T-helper 22 cell (primary cell): Measurements from ENCODE around the gene PRKN.
"Not testable (repeated sequence)": the region's sequence is repeated elsewhere in the genome, so short reads cannot be mapped to it uniquely, and the experiment has no call there.

Experiments
- DNase-seq: peaks from one replicate; pipeline ENCODE4 v3.0.0-alpha.2; 2020; ENCODE audit warnings: low read depth

The PRKN gene

GRCh38 chr6:162710936-162711335 lies 16.6 kb downstream of the PRKN start:
- no peak for DNase-seq

- no peak for DNase-seq
Measured at GRCh38 chr6:162710419-162710818, 17.1 kb downstream of the PRKN start.

- DNase-seq = no peak
Measured at GRCh38 chr6:162709431-162709830, 18.1 kb downstream of the PRKN start.

GRCh38 chr6:162708971-162709370 lies 18.6 kb downstream of the PRKN start:
- no peak for DNase-seq

- DNase-seq = no peak
Measured at GRCh38 chr6:162706232-162706631, 21.3 kb downstream of the PRKN start.

DNA sequence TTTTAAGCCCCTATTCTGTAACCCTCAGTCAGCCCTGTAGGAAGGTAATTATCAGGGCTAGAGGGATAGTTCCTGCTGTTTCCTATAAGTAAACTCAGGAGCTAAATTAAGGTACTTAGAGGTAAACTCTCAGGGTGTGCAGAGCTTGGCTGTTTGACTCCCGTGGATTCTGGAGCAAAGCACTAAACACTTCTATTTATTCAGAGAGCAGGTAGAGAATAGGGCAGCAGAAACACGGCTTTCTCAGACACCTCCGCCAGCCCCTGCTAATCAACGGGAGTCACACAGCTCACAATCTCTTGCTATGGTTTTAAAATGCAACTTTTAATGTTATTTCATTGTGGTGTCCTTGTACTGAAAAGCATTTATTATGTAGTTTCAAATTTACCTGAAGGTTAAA lies 21.8 kb downstream of the PRKN start:
- no peak for DNase-seq

- DNase-seq = no peak
Measured at GRCh38 chr6:162704001-162704400, 23.6 kb downstream of the PRKN start.

GRCh38 chr6:162702446-162702845 lies 25.1 kb downstream of the PRKN start:
- no peak for DNase-seq

GRCh38 chr6:162701551-162701950 lies 26.0 kb downstream of the PRKN start:
- DNase-seq = no peak

GRCh38 chr6:162700966-162701365 lies 26.6 kb downstream of the PRKN start:
- DNase-seq = no peak

DNA sequence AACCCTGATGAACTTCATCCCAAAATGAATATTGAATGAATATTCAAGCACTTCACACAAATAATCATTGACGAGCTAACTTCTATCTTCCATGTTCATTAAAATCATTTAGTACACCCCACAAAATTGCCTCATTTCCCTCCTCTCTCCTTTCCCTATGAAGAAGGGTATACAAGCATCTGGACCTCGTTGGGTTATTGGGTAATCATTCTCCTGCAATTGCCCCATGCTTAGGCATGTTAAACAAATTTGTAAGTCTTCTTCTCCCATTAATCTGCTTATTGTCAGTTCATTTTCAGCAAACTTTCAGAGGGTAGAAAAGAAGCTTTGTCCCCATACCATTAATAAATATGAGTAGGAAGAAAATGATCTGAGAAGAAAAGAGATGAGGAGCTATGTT lies 27.6 kb downstream of the PRKN start:
- DNase-seq = no peak

GRCh38 chr6:162698440-162698839 lies 29.1 kb downstream of the PRKN start:
- DNase-seq = no peak

GRCh38 chr6:162697872-162698403 lies 29.6 kb downstream of the PRKN start:
- DNase-seq = no peak

DNA sequence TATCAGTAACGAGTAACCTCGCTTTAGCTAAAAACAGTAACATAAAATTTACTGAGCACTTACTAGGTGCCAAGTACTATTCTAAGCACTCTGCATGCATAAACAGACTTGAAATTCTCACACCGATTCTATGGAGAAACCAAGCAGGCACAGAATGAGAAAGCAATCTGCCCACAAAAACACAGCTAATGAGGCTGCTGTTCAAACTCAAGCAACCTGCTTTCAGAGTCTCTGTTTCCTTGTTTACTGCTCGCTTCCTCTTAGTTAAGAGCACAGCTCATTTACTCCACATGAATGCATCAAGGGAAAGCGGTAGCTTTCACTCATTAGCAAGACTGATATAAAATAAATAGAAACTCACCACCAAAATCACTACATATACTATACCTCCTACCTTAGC lies 37.4 kb downstream of the PRKN start:
- no peak for DNase-seq

DNA sequence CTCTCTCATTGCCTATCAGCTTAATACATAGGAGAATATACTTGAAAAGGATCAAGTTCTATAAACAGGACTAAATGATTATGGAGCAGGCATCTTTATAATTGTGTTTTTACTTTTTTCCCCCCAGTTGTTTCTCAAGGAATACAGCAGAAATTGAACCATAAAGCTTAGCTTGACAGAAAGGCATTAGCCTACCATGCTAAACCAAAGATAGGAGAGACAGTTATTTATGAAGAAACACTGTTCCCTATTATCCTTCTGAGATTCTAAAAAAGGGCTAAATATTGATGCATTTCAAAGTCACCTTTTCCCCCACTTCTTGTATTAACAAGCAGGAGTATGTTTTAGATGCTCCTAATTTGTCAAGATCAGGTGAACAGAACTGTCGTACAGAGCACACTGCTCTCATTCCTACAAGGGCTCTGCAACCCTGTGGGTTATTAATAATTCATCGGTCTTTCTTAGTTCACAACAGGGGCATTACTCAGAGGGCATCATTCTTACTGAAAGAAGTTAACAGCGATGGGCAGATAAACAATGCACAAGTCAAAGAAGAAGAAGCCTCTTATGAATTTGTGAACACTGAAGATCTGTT lies 38.7 kb downstream of the PRKN start:
- DNase-seq = no peak

DNA sequence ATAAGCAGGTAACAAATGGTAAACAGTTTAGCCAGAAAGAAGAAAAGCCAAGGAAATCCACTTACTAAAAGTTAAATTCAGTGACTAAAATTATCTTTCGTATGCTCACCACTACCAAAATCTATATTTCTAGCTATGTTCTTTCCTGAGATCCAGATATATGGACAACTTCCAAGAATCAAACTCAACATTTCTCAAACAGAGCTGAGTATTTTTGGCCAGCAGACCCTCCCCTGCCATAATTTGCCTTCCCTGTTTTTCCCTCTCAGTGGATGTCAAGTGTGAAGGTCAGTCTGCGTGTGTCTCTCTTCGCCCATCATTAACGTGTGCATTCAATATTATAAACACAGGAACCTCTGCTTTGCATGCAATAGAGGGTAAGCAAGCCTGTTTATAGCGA lies 42.0 kb downstream of the PRKN start:
- no peak for DNase-seq

DNA sequence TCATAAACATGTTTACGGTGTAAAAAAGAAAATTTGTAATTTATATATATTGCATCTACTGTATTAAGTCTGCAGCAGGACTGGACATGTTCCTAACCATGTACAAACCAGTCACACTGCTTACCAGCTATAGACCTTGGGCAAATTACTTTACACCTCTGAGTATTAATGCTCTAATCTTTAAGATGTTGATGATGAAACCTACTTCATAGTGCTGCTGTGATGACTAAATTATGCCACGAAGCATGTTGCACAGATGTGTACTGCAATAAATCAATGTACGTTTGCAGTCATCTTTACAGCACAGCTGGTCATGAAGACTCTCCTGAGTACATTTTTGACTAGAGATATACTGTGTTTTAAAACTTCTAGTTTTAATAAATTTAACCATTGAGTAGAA lies 42.6 kb downstream of the PRKN start:
- no peak for DNase-seq

GRCh38 chr6:162684052-162684451 lies 43.5 kb downstream of the PRKN start:
- no peak for DNase-seq

DNA sequence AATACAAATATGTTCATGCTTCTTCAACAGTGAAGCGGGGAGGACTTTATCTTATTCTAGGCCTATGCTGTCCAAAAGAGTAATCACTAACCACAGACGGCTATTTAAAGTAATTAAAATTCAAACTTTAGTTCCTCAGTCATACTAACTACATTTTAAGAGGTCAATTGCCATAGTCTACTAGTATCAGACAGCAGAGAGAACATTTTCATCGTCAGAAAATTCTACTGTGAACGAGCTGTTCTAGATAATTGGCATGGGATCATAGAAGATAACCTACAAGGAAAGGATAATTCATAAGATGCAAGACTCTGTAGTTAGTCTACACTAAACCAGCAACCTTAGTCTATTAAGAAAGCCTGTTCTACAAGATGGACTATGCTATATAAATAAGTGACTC lies 44.4 kb downstream of the PRKN start:
- DNase-seq = no peak

DNA sequence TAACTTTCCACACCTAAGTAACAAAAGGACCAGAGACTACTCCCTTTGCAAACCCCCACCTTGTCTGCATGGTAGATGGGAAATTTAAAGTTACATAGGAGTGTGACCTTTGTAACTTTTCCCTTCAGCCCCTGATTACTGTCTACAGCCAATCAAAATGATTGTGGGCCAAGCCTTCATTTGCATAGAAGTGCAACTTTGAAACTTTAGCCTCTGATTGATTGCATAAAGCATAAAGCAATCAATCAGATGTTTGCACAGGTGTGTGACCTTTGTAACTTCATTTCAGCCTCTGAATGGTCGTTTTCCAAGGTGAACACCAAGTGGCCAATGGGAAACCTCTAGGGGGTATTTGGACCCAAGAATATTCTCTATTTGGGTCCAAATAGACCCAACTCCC lies 46.1 kb downstream of the PRKN start:
- DNase-seq = no peak

GRCh38 chr6:162680871-162681270 lies 46.7 kb downstream of the PRKN start:
- DNase-seq = no peak

- no peak for DNase-seq
Measured at GRCh38 chr6:162680367-162680766, 47.2 kb downstream of the PRKN start.

DNA sequence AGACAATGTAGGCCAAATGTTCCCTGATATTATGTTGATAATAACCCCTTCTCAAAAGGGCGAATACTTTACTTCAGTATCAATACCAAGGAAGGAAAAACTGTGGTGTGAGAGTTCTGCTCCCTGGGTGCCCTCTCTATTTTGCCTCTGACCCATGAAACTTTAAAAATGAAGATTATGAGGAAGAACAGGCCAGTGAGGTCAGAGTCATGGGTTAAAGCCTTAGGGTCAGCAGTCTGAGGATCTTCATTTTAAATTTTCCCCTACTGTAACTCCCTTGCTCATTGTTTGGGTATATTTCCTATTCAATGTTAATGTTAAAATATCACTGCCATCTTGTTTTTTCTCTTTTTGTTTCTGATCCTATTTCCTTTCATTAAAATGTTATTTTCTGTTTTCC lies 47.9 kb downstream of the PRKN start:
- no peak for DNase-seq

DNA sequence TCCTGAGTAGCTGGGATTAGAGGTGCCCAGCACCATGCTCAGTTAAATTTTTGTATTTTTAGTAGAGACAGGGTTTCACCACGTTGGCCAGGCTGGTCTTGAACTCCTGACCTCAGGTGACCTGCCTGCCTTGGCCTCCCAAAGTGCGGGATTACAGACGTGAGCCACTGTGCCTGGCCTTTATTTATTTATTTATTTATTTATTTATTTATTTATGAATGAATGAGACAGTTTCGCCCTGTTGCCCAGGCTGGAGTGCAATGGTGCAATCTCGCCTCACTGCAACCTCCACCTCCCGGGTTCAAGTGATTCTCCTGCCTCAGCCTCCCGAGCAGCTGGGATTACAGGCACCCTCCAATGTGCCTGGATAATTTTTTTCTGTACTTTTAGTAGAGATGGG lies 48.7 kb downstream of the PRKN start:
- not testable (repeated sequence) for DNase-seq

DNA sequence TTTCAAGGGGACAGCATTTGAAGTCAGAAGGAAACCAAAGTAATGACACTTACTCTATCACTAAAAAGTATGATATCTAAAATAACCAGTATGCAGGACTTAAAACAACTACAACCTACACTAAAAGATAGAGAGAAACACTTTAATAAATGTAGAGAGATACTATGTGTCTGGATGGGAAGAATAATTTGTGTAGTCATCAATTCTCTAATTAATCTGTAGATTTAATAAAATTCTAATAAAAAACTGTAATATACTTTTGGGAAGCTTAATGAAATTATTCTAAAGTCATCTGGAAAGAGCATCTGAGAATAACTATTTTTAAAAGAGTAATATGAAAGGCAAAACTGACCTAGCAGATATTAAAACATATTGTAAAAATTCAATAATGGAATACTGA lies 52.1 kb downstream of the PRKN start:
- DNase-seq = no peak
